Testis (tissue), 3 donors: ENCODE results near the gene XRCC1. TPM values are rescaled to one million over a fixed set of nuclear protein-coding genes. Genes with fewer than 3 reads are reported as not detected.

Experiments used
- DNase-seq: peaks from one replicate; pipeline ENCODE4 v3.0.0-alpha.2; 2019
- H3K27ac ChIP-seq, 2 donors: fragments of 200-600 bp; sonication (generic); one replicate each; pipeline ENCODE4 v1.5.1; 2019
- H3K27me3 ChIP-seq: fragments of 200-600 bp; sonication (generic); one replicate; pipeline ENCODE4 v1.5.1; 2019
- H3K36me3 ChIP-seq: fragments of 200-600 bp; sonication (generic); one replicate; pipeline ENCODE4 v1.5.1; 2017; ENCODE audit warnings: low read depth; ENCODE audit errors: missing control alignments
- H3K4me1 ChIP-seq: fragments of 200-600 bp; sonication (generic); one replicate; pipeline ENCODE4 v1.5.1; 2019
- H3K4me3 ChIP-seq, 2 donors: fragments of 200-600 bp; sonication (generic); one replicate each; pipeline ENCODE4 v1.5.1; 2017 to 2019
- H3K9me3 ChIP-seq: fragments of 200-600 bp; sonication (generic); one replicate; pipeline ENCODE4 v1.5.1; 2017
- POLR2A ChIP-seq: fragments of 450-650 bp; IDR thresholded peaks from one replicate; pipeline ENCODE4 v1.6.1; 2017; ENCODE audit warnings: antibody characterized with exemption, mild to moderate bottlenecking, moderate library complexity
- WGBS, 2 donors: methylation state at CpG; one replicate each; pipeline ENCODE4 v1.1.5; 2018; 5-methylcytosine and 5-hydroxymethylcytosine counted together
- intact Hi-C: fragments of 100-400 bp; cut with DNase I; formaldehyde crosslinking; loops from one replicate; pipeline ENCODE4 v1.15.1; 2023; ENCODE audit warnings: low total_unique reads
- polyA plus RNA-seq: library from polyadenylated mRNA; stranded (reverse); fragments of 350-450 nt; fragmentation: Illumina TruSeq; extraction: RNeasy Lipid Tissue Mini Kit (QIAGEN cat#74804); gene quantifications from one replicate; pipeline ENCODE4 v1.2.3, GENCODE V29; 2014; ENCODE audit warnings: low read depth, low replicate concordance; ENCODE audit not compliant: insufficient read depth
- total RNA-seq, 2 donors: library from RNA; depleted of rRNA; stranded (reverse); fragments of >200 nt; gene quantifications; one replicate each; pipeline ENCODE4 v1.2.3, GENCODE V29; 2016
- TF ChIP-seq, protein P1 (sequence below), 3 experiments: fragments of 450-650 bp in 2 of 3; fragments of 200-600 bp in 1 of 3; sonication (generic) in 1 of 3; IDR thresholded peaks; one replicate each; pipeline ENCODE4 v1.5.1; 2016 to 2019; ENCODE audit warnings: antibody characterized with exemption in 3 of 3, mild to moderate bottlenecking in 2 of 3, moderate library complexity in 1 of 3

The XRCC1 gene
- total and polyA plus RNA-seq, 3 donors from 2014 or later: 40.6 to 49.1 (median 44.8) TPM

DNA sequence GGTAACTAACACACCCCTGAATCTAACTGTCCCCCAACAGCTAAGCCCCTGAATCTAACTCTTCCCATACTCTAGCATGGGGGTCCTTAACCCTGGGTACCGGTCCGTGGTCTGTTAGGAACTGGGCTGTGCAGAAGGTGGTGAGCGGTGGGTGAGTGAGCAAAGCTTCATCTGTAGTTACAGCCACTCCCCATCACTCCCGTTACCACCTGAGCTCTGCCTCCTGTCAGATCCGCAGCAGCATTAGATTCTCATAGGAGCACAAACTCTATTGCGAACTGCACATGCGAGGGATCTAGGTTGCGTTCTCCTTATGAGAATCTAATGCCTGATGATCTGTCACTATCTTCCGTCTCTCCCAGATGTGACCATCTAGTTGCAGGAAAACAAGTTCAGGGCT lies 64.6 kb downstream of the XRCC1 start:
- 96 to 97% methylated on average over 9 of the region's 9 CpGs for WGBS, 2 donors
- no peaks in the 10 kb centered on the region for H3K9me3 ChIP-seq
- no peak overlapping the region for H3K4me3 ChIP-seq
- H3K4me1 ChIP-seq: no peaks in the 10 kb centered on the region
- H3K36me3 ChIP-seq: no peaks in the 10 kb centered on the region
- intact Hi-C loops: no loop called here
- H3K27me3 ChIP-seq: no peaks in the 10 kb centered on the region
- no peak overlapping the region for H3K27ac ChIP-seq
- TF ChIP-seq POLR2A: no peak
- TF ChIP-seq, protein P1, sequence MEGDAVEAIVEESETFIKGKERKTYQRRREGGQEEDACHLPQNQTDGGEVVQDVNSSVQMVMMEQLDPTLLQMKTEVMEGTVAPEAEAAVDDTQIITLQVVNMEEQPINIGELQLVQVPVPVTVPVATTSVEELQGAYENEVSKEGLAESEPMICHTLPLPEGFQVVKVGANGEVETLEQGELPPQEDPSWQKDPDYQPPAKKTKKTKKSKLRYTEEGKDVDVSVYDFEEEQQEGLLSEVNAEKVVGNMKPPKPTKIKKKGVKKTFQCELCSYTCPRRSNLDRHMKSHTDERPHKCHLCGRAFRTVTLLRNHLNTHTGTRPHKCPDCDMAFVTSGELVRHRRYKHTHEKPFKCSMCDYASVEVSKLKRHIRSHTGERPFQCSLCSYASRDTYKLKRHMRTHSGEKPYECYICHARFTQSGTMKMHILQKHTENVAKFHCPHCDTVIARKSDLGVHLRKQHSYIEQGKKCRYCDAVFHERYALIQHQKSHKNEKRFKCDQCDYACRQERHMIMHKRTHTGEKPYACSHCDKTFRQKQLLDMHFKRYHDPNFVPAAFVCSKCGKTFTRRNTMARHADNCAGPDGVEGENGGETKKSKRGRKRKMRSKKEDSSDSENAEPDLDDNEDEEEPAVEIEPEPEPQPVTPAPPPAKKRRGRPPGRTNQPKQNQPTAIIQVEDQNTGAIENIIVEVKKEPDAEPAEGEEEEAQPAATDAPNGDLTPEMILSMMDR (IDR thresholded peaks at IDR 0.05): no peak
- DNase-seq: no peak

DNA sequence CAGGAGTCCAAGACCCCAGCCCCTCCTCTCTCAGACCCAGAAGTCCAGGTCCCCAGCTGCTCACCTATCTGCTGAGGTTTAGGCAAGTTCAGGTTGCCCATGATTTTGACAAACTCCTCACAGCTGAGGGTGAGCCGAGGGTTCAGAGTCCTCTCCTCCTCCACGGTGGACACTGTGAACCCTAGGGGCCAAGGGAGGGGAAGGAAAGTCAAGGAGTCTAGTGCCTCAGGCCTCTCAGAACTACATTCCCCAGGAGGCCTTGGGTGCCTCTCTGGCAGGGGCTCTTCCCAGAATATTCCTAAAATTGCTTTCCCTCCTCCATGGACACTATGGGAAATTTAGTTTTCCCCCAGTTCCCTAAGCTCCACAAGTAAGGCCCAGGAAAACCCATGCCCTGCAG lies 67.4 kb downstream of the XRCC1 start:
- DNase-seq: no peak
- TF ChIP-seq, protein P1 (IDR thresholded peaks at IDR 0.05): no peak
- no peak for TF ChIP-seq POLR2A
- no peak overlapping the region for H3K4me3 ChIP-seq
- H3K9me3 ChIP-seq: no peaks in the 10 kb centered on the region
- intact Hi-C loops: no loop called here
- peaks cover 9% of the 10 kb centered on the region for H3K4me1 ChIP-seq
- WGBS, 2 donors: 65 to 73% methylated on average over 2 of the region's 2 CpGs
- H3K27me3 ChIP-seq: no peaks in the 10 kb centered on the region
- H3K36me3 ChIP-seq: no peaks in the 10 kb centered on the region
- no peak overlapping the region for H3K27ac ChIP-seq

DNA sequence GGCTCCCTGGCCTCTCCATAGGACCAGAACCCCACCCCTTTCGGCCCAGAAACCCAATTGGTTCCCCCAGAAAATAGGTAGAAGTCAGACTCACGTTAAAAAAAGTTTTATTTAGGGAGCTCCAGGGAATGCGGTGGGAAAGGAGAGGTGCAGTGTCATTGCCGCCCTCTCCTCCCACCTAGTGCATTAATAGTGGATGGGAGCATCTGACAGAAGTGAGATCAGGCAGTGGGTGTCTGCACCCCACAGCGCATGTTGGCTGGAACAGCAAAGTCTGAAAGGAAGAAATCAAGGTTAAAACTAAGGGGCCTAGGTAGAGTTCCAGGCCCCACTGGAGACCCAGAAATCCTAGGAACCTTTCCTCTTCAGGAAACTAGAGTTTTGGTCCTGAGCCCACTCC lies 68.7 kb downstream of the XRCC1 start:
- TF ChIP-seq POLR2A: no peak
- TF ChIP-seq, protein P1 (IDR thresholded peaks at IDR 0.05): no peak
- Histone ChIP-seq H3K4me1 (peaks cover 11% of the 10 kb centered on the region), H3K9me3 (no peaks in the 10 kb centered on the region), H3K36me3 (no peaks in the 10 kb centered on the region), H3K27ac (no peak overlapping the region), H3K27me3 (no peaks in the 10 kb centered on the region), H3K4me3 (no peak overlapping the region)
- DNase-seq: no peak
- intact Hi-C loops: no loop called here
- 87 to 95% methylated on average over 5 of the region's 5 CpGs for WGBS, 2 donors

DNA sequence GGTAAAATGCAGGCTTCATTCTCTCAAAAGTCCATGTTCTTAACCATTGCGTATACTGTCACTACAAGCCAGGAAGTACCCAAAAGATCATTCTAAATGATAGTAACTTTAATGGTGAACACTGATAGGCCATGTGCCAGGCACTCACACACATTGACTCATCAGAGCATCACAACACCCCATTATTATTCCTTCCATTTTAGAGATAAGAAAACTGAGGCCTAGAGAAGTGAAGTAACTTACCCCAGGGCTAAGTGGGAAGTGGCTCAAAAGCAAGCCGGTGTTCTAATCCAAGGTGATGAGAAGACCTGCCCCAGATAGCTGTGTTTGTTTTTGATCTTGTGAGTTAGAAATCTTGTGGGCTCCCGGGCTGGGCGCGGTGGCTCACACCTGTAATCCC lies 69.4 kb downstream of the XRCC1 start:
- no peak for TF ChIP-seq POLR2A
- TF ChIP-seq, protein P1 (IDR thresholded peaks at IDR 0.05): no peak
- Histone ChIP-seq H3K4me1 (peaks cover 11% of the 10 kb centered on the region), H3K4me3 (no peak overlapping the region), H3K36me3 (no peaks in the 10 kb centered on the region), H3K27ac (no peak overlapping the region), H3K27me3 (no peaks in the 10 kb centered on the region), H3K9me3 (no peaks in the 10 kb centered on the region)
- DNase-seq: no peak
- intact Hi-C loops: no loop called here
- WGBS, 2 donors: 96 to 100% methylated on average over 3 to 5 of the region's 5 CpGs

DNA sequence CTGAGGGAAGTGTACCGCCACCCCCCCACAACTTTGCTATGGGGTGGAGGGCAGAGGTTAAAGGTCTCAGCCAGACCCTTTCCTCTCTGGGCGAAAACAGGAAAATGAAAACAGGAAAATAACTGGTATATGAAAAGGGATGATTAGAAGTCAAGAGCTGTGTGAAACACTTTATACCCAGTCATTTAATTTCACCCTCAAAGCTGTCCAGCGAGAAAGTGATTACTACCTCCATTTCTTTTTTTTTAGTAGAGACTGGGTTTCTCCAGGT lies 70.2 kb downstream of the XRCC1 start:
- intact Hi-C loops: no loop called here
- WGBS, 2 donors: 60 to 77% methylated on average over 3 of the region's 3 CpGs
- H3K27me3 ChIP-seq: no peaks in the 10 kb centered on the region
- no peak overlapping the region for H3K27ac ChIP-seq
- DNase-seq: no peak
- H3K9me3 ChIP-seq: no peaks in the 10 kb centered on the region
- H3K4me1 ChIP-seq: peaks cover 11% of the 10 kb centered on the region
- TF ChIP-seq, protein P1 (IDR thresholded peaks at IDR 0.05): no peak
- no peak for TF ChIP-seq POLR2A
- H3K36me3 ChIP-seq: no peaks in the 10 kb centered on the region
- no peak overlapping the region for H3K4me3 ChIP-seq
